Measurements from ENCODE around the gene VAMP8. TPM values are rescaled to one million over a fixed set of nuclear protein-coding genes. Genes with fewer than 3 reads are reported as not detected.

Gene VAMP8
- total and polyA plus RNA-seq, 2 of the 8 experiments (the other 6 are each of a cell fraction or from before 2014, with no cell fraction given): 34.4 to 69.7 TPM

GRCh38 chr2:85534881-85535280 is 42.5 kb upstream of the VAMP8 start:
- FAIRE-seq (no peak), DNase-seq (ENCODE audit: low read depth in 1 of 2, low spot score in 2 of 2) (no peak)
- POLR2A ChIA-PET (ENCODE audit: partially characterized antibody): interaction anchor here (18.8 to 38.6 kb wide), 3 partner anchors 17 to 103 kb away, joined by 347 to 1889 read pairs (median 803); partner anchors contain the start of genes CAPG, GGCX and SH2D6
- no peak overlapping the region for H3K18ac ChIP-seq (ENCODE audit: extremely low read depth, low read length)
- H3K56ac ChIP-seq (replicated peaks; ENCODE audit: insufficient read length, low read depth, low read length): no peak overlapping the region
- no peak overlapping the region for H4K5ac ChIP-seq (ENCODE audit: insufficient read length, low read depth, low read length)
- no peak overlapping the region for H3K14ac ChIP-seq (ENCODE audit: insufficient read length)
- H4K8ac ChIP-seq (ENCODE audit: extremely low read depth, insufficient read depth, low read length): no peak overlapping the region
- H3K4me2 ChIP-seq (ENCODE audit: insufficient read depth in 1 of 2, low read depth in 2 of 2, low read length in 2 of 2): no peak overlapping the region
- H3K4me3 ChIP-seq (ENCODE audit: extremely low read depth in 1 of 4, insufficient read depth in 2 of 4, low read depth in 3 of 4, low read length in 4 of 4): no peak overlapping the region
- H3K4me1 ChIP-seq (replicated peaks in 1 of 4; ENCODE audit: control insufficient read depth in 3 of 4, insufficient read depth in 4 of 4, low read length in 3 of 4): peaks cover 0 to 7% (median under 1%) of the 10 kb centered on the region in 4 experiments; a peak in 2 of 7 replicates
- no peak overlapping the region for H2BK20ac ChIP-seq (ENCODE audit: low read length)
- no peak overlapping the region for H3K9ac ChIP-seq (replicated peaks in 1 of 4; ENCODE audit: extremely low read depth in 1 of 4, low read depth in 3 of 4, low read length in 3 of 4)
- H3K23ac ChIP-seq (ENCODE audit: insufficient read length): no peak overlapping the region
- H3K27ac ChIP-seq (ENCODE audit: low read depth, low read length): no peak overlapping the region
- peaks cover 5 to 20% of the 10 kb centered on the region in 2 experiments for H3K79me2 ChIP-seq (ENCODE audit: control insufficient read depth in 1 of 2, insufficient read depth in 2 of 2, low read length in 2 of 2)
- H4K91ac ChIP-seq (replicated peaks; ENCODE audit: insufficient read length, low read length): no peak overlapping the region
- no peaks in the 10 kb centered on the region; the same call in 1 of the 2 replicates for H3K23me2 ChIP-seq (ENCODE audit: low read depth, low read length)
- peaks cover 0 to 2% (median 0%) of the 10 kb centered on the region in 4 experiments; a peak in 1 of 8 replicates for H3K36me3 ChIP-seq (ENCODE audit: control insufficient read depth in 2 of 4, insufficient read depth in 4 of 4, low read length in 3 of 4)
- no peaks in the 10 kb centered on the region for H3K27me3 ChIP-seq (replicated peaks in 1 of 4; ENCODE audit: control insufficient read depth in 3 of 4, extremely low read depth in 1 of 4, insufficient read depth in 3 of 4, low read length in 3 of 4)
- no peak overlapping the region for H2AFZ ChIP-seq (ENCODE audit: low read length)
- H2BK5ac ChIP-seq (ENCODE audit: low read depth, low read length): no peak overlapping the region
- no peak overlapping the region for H2BK15ac ChIP-seq (ENCODE audit: low read length)
- peaks cover 4% of the 10 kb centered on the region in 2 experiments for H4K20me1 ChIP-seq (replicated peaks in 1 of 2; ENCODE audit: control insufficient read depth in 1 of 2, insufficient read depth in 2 of 2, low read length in 2 of 2)
- H2AK5ac ChIP-seq (ENCODE audit: low read depth, low read length): no peak overlapping the region
- H2BK12ac ChIP-seq (ENCODE audit: low read depth, low read length): no peak overlapping the region
- no peak overlapping the region for H2BK120ac ChIP-seq (replicated peaks; ENCODE audit: low read depth, low read length)
- TF ChIP-seq KDM1A (IDR thresholded peaks at IDR 0.05; ENCODE audit: borderline replicate concordance, low read length): no peak
- no peak for TF ChIP-seq CBX5 (IDR thresholded peaks at IDR 0.05; ENCODE audit: low read depth, low read length)
- no peaks in the 10 kb centered on the region for H3K79me1 ChIP-seq (ENCODE audit: low read depth, low read length)
- 79% methylated on average over 3 of the region's 3 CpGs; no CpG with 5 or more reads in 1 of the 2 experiments for WGBS, 2 experiments (ENCODE audit: extremely low coverage in 1 of 2, insufficient coverage in 1 of 2, insufficient read length in 1 of 2, insufficient replicate concordance in 2 of 2, low coverage in 1 of 2, low lambda C conversion rate in 2 of 2, missing lambda C conversion rate in 1 of 2)
- no peak overlapping the region for H3K4ac ChIP-seq (replicated peaks; ENCODE audit: insufficient read length, low read depth, low read length)
- H3K9me3 ChIP-seq (ENCODE audit: insufficient read depth in 2 of 2, low read depth in 1 of 2, low read length in 1 of 2): no peaks in the 10 kb centered on the region
- CTCF ChIA-PET (ENCODE audit: partially characterized antibody): interaction anchor here (0.5 to 2.8 kb wide), 7 partner anchors 17 to 114 kb away, joined by 3 to 14 read pairs (median 3); no protein-coding TSS in a partner anchor

All from H1 (cell line).